Ascending aorta (tissue), 2 donors: ENCODE results near the gene IGF2. TPM values are rescaled to one million over a fixed set of nuclear protein-coding genes. Genes with fewer than 3 reads are reported as not detected.
"Not testable (repeated sequence)": the region's sequence is repeated elsewhere in the genome, so short reads cannot be mapped to it uniquely, and the experiment has no call there.

Source experiments
- DNase-seq, 2 donors: peaks; one replicate each; pipeline ENCODE4 v3.0.0-alpha.2; 2019; ENCODE audit warnings: low spot score in 2 of 2
- H3K27ac ChIP-seq, 2 donors: fragments of 200-600 bp; sonication (generic); one replicate each; pipeline ENCODE4 v1.5.1; 2016 to 2017; ENCODE audit warnings: mild to moderate bottlenecking in 1 of 2
- H3K27me3 ChIP-seq: fragments of 200-600 bp; sonication (generic); one replicate; pipeline ENCODE4 v1.5.1; 2017
- H3K36me3 ChIP-seq, 2 donors: fragments of 200-600 bp; sonication (generic); one replicate each; pipeline ENCODE4 v1.5.1; 2016
- H3K4me1 ChIP-seq, 2 donors: fragments of 200-600 bp; sonication (generic); one replicate each; pipeline ENCODE4 v1.5.1; 2016 to 2017; ENCODE audit warnings: mild to moderate bottlenecking in 1 of 2
- H3K4me3 ChIP-seq, 2 donors: fragments of 200-600 bp; sonication (generic); one replicate each; pipeline ENCODE4 v1.5.1; 2016 to 2017; ENCODE audit warnings: mild to moderate bottlenecking in 1 of 2
- H3K9me3 ChIP-seq, 2 donors: fragments of 200-600 bp; sonication (generic); one replicate each; pipeline ENCODE4 v1.5.1; 2016
- intact Hi-C: fragments of 100-400 bp; cut with DNase I; formaldehyde crosslinking; loops from one replicate; pipeline ENCODE4 v1.15.1; 2023
- total RNA-seq: library from RNA; depleted of rRNA; stranded (reverse); fragments of >200 nt; gene quantifications from one replicate; pipeline ENCODE4 v1.1.0, GENCODE V29; 2016
- TF ChIP-seq, protein P1 (sequence below), 3 experiments: fragments of 200-600 bp in 2 of 3; fragments of 450-650 bp in 1 of 3; sonication (generic) in 2 of 3; IDR thresholded peaks; one replicate each; pipeline ENCODE4 v1.5.1; 2016 to 2019; ENCODE audit warnings: antibody characterized with exemption in 3 of 3, mild to moderate bottlenecking in 1 of 3, moderate library complexity in 1 of 3

IGF2 gene
- total RNA-seq, 1 donor from 2014 or later: 124 TPM

DNA sequence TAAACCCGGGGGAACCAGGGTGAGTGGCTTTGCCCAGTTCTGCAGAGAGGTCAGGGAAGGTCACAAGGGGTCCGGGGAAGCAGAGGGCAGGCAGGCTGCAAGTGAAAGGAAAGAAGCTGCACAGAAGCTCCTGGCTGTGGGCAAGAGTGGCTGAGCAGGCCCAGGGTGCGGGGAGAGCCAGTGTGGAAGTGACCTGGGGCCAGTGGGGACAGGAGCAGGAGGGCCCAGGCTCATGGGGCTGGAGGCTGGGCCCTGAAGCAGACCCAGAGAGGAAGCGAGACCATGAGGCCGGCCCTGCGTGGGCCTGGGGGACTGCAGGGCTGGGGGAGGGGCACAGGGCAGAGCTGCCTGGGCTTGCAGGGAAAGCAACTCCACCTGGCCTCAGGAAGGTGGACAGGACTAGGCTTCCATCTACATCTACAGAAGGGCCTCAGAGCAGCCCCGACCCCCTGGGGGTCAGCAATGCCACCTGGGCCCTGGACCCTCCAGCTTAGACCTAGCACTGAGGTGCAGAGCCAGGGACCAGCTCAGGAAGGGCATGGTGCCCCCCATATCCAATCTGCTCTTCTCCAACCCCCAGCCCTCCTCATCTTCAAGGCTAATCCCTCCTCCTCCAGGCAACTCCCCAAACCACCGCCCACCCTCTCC lies 11.6 kb downstream of the IGF2 start:
- no peaks in the 10 kb centered on the region for H3K27me3 ChIP-seq
- H3K27ac ChIP-seq: no peak overlapping the region
- no peaks in the 10 kb centered on the region for H3K36me3 ChIP-seq
- intact Hi-C loops: no loop called here
- DNase-seq: no peak
- no peaks in the 10 kb centered on the region for H3K4me1 ChIP-seq
- no peak overlapping the region for H3K4me3 ChIP-seq
- no peaks in the 10 kb centered on the region for H3K9me3 ChIP-seq
- TF ChIP-seq, protein P1, sequence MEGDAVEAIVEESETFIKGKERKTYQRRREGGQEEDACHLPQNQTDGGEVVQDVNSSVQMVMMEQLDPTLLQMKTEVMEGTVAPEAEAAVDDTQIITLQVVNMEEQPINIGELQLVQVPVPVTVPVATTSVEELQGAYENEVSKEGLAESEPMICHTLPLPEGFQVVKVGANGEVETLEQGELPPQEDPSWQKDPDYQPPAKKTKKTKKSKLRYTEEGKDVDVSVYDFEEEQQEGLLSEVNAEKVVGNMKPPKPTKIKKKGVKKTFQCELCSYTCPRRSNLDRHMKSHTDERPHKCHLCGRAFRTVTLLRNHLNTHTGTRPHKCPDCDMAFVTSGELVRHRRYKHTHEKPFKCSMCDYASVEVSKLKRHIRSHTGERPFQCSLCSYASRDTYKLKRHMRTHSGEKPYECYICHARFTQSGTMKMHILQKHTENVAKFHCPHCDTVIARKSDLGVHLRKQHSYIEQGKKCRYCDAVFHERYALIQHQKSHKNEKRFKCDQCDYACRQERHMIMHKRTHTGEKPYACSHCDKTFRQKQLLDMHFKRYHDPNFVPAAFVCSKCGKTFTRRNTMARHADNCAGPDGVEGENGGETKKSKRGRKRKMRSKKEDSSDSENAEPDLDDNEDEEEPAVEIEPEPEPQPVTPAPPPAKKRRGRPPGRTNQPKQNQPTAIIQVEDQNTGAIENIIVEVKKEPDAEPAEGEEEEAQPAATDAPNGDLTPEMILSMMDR (IDR thresholded peaks at IDR 0.05): no peak

DNA sequence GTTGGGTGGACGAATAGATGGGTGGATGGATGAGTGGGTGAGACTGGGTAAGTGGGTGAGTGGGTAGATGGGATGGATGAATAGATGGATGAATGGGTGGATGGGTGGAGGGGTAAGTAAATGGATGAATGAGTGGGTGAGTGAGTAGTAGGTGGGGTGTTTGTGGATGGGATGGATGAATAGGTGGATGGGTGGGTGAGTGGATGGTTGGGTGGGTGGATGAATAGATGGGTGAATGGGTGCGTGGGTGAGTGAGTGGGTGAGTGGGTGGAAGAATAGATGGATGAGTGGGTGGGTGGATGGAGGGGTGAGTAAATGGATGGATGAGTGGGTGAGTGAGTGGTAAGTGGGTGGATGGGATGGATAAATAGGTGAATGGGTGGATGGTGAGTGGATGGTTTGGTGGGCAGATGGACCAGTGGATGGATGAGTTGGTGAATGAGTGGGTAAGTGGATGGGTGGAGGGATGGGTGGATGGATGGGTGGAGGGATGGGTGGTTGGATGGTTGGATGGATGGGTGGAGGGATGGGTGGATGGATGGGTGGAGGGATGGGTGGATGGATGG lies 12.6 kb downstream of the IGF2 start:
- H3K27ac ChIP-seq: no peak overlapping the region
- DNase-seq: no peak
- no peak overlapping the region for H3K4me3 ChIP-seq
- no peaks in the 10 kb centered on the region for H3K36me3 ChIP-seq
- H3K9me3 ChIP-seq: no peaks in the 10 kb centered on the region
- TF ChIP-seq, protein P1 (IDR thresholded peaks at IDR 0.05): no peak
- H3K4me1 ChIP-seq: no peaks in the 10 kb centered on the region
- H3K27me3 ChIP-seq: no peaks in the 10 kb centered on the region
- intact Hi-C loops: no loop called here

DNA sequence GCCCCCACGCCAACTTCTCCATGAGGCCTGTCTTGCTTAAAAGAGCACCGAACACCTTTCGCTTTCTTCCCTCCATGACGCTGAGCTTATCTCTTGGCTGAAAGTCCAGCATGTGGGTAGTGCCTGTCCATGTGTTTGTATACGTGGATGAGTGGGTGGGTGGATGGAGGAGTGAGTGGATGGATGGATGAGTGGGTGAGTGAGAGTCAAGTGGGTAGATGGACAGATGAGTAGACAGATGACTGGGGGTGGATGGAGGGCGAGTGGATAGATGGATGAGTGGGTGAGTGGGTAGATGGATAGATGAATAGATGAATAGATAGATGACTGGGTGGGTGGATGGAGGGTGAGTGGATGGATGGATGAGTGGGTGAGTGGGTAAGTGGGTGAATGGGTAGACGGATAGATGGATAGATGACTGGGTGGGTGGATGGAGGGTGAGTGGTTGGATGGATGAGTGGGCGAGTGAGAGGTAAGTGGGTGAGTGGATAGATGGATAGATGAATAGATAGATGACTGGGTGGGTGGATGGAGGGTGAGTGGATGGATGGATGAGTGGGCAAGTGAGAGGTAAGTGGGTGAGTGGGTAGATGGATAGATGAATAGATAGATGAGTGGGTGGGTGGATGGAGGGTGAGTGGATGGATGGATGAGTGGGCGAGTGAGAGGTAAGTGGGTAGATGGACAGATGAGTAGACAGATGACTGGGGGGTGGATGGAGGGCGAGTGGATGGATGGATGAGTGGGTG lies 14.3 kb downstream of the IGF2 start:
- H3K36me3 ChIP-seq, H3K9me3 ChIP-seq, intact Hi-C loops, DNase-seq, H3K4me1 ChIP-seq, H3K27me3 ChIP-seq, H3K4me3 ChIP-seq, H3K27ac ChIP-seq: not testable (repeated sequence)

DNA sequence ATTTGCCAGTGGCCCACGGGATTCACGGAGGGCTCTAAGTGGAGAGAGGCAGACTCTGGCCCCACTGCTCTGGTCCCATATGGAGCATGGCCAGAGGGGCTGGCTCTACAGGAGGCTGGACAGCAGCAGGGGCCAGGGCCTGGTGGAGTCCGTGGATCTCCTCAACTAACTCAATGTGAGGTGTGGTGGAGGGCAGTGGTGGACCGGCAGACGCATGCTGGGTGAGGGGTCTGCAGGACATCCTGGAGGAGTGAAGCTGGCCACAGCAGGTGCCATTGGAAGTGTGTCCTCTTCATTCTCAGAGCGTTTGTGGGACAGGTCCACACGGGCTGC lies 15.6 kb downstream of the IGF2 start:
- DNase-seq: no peak
- Histone ChIP-seq H3K9me3 (no peaks in the 10 kb centered on the region), H3K4me3 (no peak overlapping the region), H3K27me3 (peaks cover 5% of the 10 kb centered on the region), H3K4me1 (no peaks in the 10 kb centered on the region), H3K36me3 (no peaks in the 10 kb centered on the region), H3K27ac (no peak overlapping the region)
- TF ChIP-seq, protein P1 (IDR thresholded peaks at IDR 0.05): no peak
- intact Hi-C loops: no loop called here

DNA sequence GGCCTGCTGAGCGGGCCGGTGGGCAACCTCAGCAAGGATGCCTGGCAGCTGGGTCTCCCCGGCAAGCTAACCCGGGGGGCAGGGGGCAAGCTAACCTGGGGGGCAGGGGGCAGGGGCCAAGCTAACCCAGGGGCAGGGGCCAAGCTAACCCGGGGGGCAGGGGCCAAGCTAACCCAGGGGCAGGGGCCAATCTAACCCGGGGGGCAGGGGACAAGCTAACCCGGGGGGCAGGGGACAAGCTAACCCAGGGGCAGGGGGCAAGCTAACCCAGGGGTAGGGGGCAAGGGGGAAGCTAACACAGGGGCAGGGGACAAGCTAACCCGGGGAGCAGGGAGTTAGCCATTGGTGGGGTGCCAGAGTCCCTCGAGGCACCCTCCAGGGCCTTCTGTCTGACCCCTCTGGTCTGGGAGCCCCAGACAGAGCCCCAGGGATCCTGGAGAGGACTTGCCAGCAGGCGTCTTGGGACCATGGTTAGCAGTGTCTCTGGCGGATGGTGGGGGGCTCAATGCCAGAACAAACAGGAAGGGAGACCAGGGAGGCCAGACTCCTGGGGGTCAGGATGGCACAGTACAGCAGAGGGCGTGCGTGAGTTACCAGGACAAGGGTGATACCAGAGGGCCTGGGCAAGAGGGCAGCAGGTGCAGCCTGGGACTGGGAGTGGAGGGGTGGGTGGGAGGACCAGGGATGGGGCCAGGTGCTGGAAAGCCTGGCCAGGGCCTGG lies 16.1 kb downstream of the IGF2 start:
- intact Hi-C loops: no loop called here
- Histone ChIP-seq H3K27ac (no peak overlapping the region), H3K36me3 (no peaks in the 10 kb centered on the region), H3K9me3 (no peaks in the 10 kb centered on the region), H3K4me1 (no peaks in the 10 kb centered on the region), H3K27me3 (peaks cover 5% of the 10 kb centered on the region), H3K4me3 (no peak overlapping the region)
- DNase-seq: no peak
- TF ChIP-seq, protein P1 (IDR thresholded peaks at IDR 0.05): no peak
